Measurements from ENCODE around the gene UNC13A. TPM values are rescaled to one million over a fixed set of nuclear protein-coding genes. Genes with fewer than 3 reads are reported as not detected.

UNC13A gene
- total RNA-seq, 4 donors from 2014 or later, result 0.06 to 0.22 TPM; not detected in 2

GRCh38 chr19:17688853-17689595 lies 870 bp upstream of the UNC13A start:
- no peak overlapping the region for H3K4me3 ChIP-seq
- H3K27ac ChIP-seq, result no peak overlapping the region
- H3K27me3 ChIP-seq, result peaks cover 20 to 88% (median 22%) of the 10 kb centered on the region in 4 donors
- H3K4me1 ChIP-seq, result peaks cover 15 to 33% (median 22%) of the 10 kb centered on the region in 3 donors
- no peaks in the 10 kb centered on the region for H3K9me3 ChIP-seq
- intact Hi-C loops (cut with DNase I), result no loop called here
- DNase-seq, result no peak
- no peaks in the 10 kb centered on the region for H3K36me3 ChIP-seq
- 44 to 56% methylated on average over 10 of the region's 10 CpGs for WGBS, 2 donors
- TF ChIP-seq, protein P1, sequence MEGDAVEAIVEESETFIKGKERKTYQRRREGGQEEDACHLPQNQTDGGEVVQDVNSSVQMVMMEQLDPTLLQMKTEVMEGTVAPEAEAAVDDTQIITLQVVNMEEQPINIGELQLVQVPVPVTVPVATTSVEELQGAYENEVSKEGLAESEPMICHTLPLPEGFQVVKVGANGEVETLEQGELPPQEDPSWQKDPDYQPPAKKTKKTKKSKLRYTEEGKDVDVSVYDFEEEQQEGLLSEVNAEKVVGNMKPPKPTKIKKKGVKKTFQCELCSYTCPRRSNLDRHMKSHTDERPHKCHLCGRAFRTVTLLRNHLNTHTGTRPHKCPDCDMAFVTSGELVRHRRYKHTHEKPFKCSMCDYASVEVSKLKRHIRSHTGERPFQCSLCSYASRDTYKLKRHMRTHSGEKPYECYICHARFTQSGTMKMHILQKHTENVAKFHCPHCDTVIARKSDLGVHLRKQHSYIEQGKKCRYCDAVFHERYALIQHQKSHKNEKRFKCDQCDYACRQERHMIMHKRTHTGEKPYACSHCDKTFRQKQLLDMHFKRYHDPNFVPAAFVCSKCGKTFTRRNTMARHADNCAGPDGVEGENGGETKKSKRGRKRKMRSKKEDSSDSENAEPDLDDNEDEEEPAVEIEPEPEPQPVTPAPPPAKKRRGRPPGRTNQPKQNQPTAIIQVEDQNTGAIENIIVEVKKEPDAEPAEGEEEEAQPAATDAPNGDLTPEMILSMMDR (IDR thresholded peaks at IDR 0.05), result no peak
- TF ChIP-seq POLR2A (IDR thresholded peaks at IDR 0.05), result no peak

DNA sequence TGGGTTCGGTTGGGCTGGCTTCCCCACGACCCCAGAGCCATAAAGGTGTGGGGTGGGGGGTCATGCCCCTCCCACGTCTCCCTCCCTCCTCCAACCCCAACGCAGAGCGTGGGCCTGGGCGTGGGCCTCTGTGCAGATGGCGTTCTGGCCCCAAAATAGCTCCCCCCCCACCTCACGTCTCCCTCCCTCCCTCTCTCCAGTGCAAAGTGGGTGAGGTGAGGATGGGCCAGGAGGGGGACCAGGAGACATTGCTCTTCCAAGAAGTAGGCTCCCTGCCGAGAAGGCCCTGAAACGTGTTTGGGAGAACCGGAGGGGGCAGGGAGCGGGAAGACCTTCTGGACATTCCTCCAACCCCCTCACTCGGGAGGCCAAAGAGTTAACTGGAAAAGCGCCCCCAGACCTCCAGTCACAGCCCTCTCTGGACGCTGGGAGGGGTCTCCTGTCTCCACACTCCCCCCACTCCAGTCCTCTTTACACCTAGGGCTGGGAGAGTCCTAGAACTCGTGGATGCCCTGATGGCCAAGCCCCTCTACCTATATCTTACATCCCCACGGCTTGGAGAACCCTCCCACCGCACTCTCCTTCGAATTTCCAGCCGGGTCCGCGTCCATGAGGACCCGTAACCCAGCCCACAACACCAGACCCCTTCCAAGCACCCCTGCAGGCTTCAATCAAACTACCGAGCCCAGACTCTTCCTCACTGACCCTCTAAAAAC lies 855 bp downstream of the UNC13A start:
- 8 to 14% methylated on average over 15 to 16 of the region's 24 CpGs for WGBS, 2 donors
- no peaks in the 10 kb centered on the region for H3K9me3 ChIP-seq
- TF ChIP-seq, protein P1 (IDR thresholded peaks at IDR 0.05), result no peak
- no peak for TF ChIP-seq POLR2A (IDR thresholded peaks at IDR 0.05)
- no peak for DNase-seq
- H3K4me1 ChIP-seq, result peaks cover 15 to 33% (median 22%) of the 10 kb centered on the region in 3 donors
- H3K27me3 ChIP-seq, result peaks cover 20 to 97% (median 22%) of the 10 kb centered on the region in 4 donors
- intact Hi-C loops (cut with DNase I), result no loop called here
- peak overlapping the region in 1 of 4 donors; percentile 9 for H3K4me3 ChIP-seq
- H3K27ac ChIP-seq, result no peak overlapping the region
- H3K36me3 ChIP-seq, result no peaks in the 10 kb centered on the region

DNA sequence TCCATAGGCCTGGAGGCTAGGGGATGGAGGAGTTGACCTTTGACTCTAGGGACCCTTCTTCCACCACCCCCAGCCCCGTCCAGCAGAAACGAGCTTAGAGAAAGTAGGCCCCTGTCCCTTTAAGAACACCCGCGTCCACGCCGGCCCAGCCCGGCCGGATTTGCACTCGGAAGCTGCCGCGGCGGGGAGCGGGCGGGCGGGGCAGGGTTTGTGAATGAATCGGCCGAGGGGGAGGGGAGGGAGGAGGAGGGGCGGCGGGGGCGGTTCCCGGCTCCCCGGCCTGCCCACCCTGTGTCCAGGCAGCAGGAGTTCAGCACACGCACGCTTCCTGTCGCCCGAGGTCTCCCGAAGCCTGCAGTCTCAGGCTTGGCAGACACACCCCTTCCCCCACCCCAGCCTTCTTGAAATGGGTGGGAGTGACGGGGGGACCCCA lies 1.5 kb downstream of the UNC13A start:
- H3K4me1 ChIP-seq, result peaks cover 15 to 33% (median 22%) of the 10 kb centered on the region in 3 donors
- intact Hi-C loops (cut with DNase I), result no loop called here
- peak overlapping the region in 3 of 4 donors; percentile 9 to 45 (median 11) for H3K4me3 ChIP-seq
- no peaks in the 10 kb centered on the region for H3K9me3 ChIP-seq
- H3K27me3 ChIP-seq, result peaks cover 20 to 97% (median 22%) of the 10 kb centered on the region in 4 donors
- DNase-seq, result no peak
- no peak for TF ChIP-seq POLR2A (IDR thresholded peaks at IDR 0.05)
- TF ChIP-seq, protein P1 (IDR thresholded peaks at IDR 0.05), result no peak
- H3K36me3 ChIP-seq, result no peaks in the 10 kb centered on the region
- WGBS, 2 donors, result no CpG with 5 or more reads among the region's 28 CpGs
- H3K27ac ChIP-seq, result no peak overlapping the region

- DNase-seq, result no peak
- TF ChIP-seq, protein P1 (IDR thresholded peaks at IDR 0.05), result no peak
- TF ChIP-seq POLR2A (IDR thresholded peaks at IDR 0.05), result no peak
- H3K4me3 ChIP-seq, result peak overlapping the region in 2 of 4 donors; percentile 9 to 45
- no peak overlapping the region for H3K27ac ChIP-seq
- no peaks in the 10 kb centered on the region for H3K36me3 ChIP-seq
- no peaks in the 10 kb centered on the region for H3K9me3 ChIP-seq
- H3K4me1 ChIP-seq, result peaks cover 15 to 33% (median 22%) of the 10 kb centered on the region in 3 donors
- peaks cover 20 to 99% (median 22%) of the 10 kb centered on the region in 4 donors for H3K27me3 ChIP-seq
- WGBS, 2 donors, result 0 to 10% methylated on average over 3 of the region's 12 CpGs
- intact Hi-C loops (cut with DNase I), result no loop called here
Measured at GRCh38 chr19:17686023-17686521, 2.1 kb downstream of the UNC13A start.
